NCI-H1694 (cell line): Measurements from ENCODE around the gene SPPL2B.

ENCODE experiments used
- DNase-seq: peaks from one replicate; lab custom pipeline; 2025; lab: John Stamatoyannopoulos, UW

SPPL2B gene

GRCh38 chr19:2323707-2324106 is 4.8 kb upstream of the SPPL2B start:
- DNase-seq, result no peak

GRCh38 chr19:2324220-2324948 is 4.1 kb upstream of the SPPL2B start:
- no peak for DNase-seq

GRCh38 chr19:2325281-2326046 is 3.0 kb upstream of the SPPL2B start:
- no peak for DNase-seq

- no peak for DNase-seq
Observed at GRCh38 chr19:2326699-2327360, 1.7 kb upstream of the SPPL2B start.

- DNase-seq, result peak; percentile 32
Observed at GRCh38 chr19:2327773-2328400, 597 bp upstream of the SPPL2B start.

GRCh38 chr19:2329149-2329478 is 630 bp downstream of the SPPL2B start:
- no peak for DNase-seq

- no peak for DNase-seq
Observed at GRCh38 chr19:2329501-2329916, 1.0 kb downstream of the SPPL2B start.

GRCh38 chr19:2330255-2330631 is 1.8 kb downstream of the SPPL2B start:
- no peak for DNase-seq

GRCh38 chr19:2330632-2331284 is 2.3 kb downstream of the SPPL2B start:
- no peak for DNase-seq

- no peak for DNase-seq
Observed at GRCh38 chr19:2331601-2332246, 3.2 kb downstream of the SPPL2B start.

- DNase-seq, result peak; percentile 25
Observed at GRCh38 chr19:2332341-2333026, 4.0 kb downstream of the SPPL2B start.

GRCh38 chr19:2333027-2333806 is 4.7 kb downstream of the SPPL2B start:
- DNase-seq, result no peak

- DNase-seq, result no peak
Observed at GRCh38 chr19:2333807-2334211, 5.3 kb downstream of the SPPL2B start.

GRCh38 chr19:2334426-2334825 is 5.9 kb downstream of the SPPL2B start:
- DNase-seq, result no peak

- no peak for DNase-seq
Observed at GRCh38 chr19:2334986-2335846, 6.7 kb downstream of the SPPL2B start.

- no peak for DNase-seq
Observed at GRCh38 chr19:2335848-2336247, 7.4 kb downstream of the SPPL2B start.

- no peak for DNase-seq
Observed at GRCh38 chr19:2336528-2337328, 8.2 kb downstream of the SPPL2B start.

- DNase-seq, result peak; percentile 40
Observed at GRCh38 chr19:2337329-2337707, 8.8 kb downstream of the SPPL2B start.
